Epithelial cell of esophagus (primary cell): ENCODE measurements around the gene CREB5.
A peak's percentile ranks its signal among the peaks of the same experiment; 100 is the strongest.

Experiments used
- DNase-seq: peaks from one replicate; pipeline ENCODE4 v3.0.0; 2010; ENCODE audit warnings: low read depth
- H3K4me3 ChIP-seq: 2 replicates; pipeline ENCODE4 v1.5.1; 2011; ENCODE audit warnings: mild to moderate bottlenecking, low read length, control low read depth
- CTCF ChIP-seq: IDR thresholded peaks from 2 replicates; pipeline ENCODE4 v1.5.1; 2011; ENCODE audit warnings: low read depth, mild to moderate bottlenecking, low read length, control low read depth, inconsistent platforms; ENCODE audit not compliant: insufficient read depth; ENCODE audit errors: missing control alignments

Gene CREB5

GRCh38 chr7:28376634-28377033 is 35.7 kb upstream of the CREB5 start:
- no peak for DNase-seq
- H3K4me3 ChIP-seq: no peak overlapping the region
- no peak for TF ChIP-seq CTCF

- peak; percentile 67 for DNase-seq
- H3K4me3 ChIP-seq: no peak overlapping the region
- TF ChIP-seq CTCF: no peak
Measured at GRCh38 chr7:28378574-28379149, 33.7 kb upstream of the CREB5 start.

GRCh38 chr7:28381466-28381865 is 30.9 kb upstream of the CREB5 start:
- TF ChIP-seq CTCF: no peak
- no peak for DNase-seq
- no peak overlapping the region for H3K4me3 ChIP-seq

- no peak for TF ChIP-seq CTCF
Measured at GRCh38 chr7:28382144-28382543, 30.2 kb upstream of the CREB5 start.

GRCh38 chr7:28383975-28384374 is 28.3 kb upstream of the CREB5 start:
- no peak overlapping the region for H3K4me3 ChIP-seq
- DNase-seq: no peak
- TF ChIP-seq CTCF: no peak

More at GRCh38 chr7:28382144-28382543, 30.2 kb upstream of the CREB5 start:
- DNase-seq: no peak
- H3K4me3 ChIP-seq: no peak overlapping the region

GRCh38 chr7:28389504-28390395 is 22.6 kb upstream of the CREB5 start:
- peak overlapping the region; percentile 23 for H3K4me3 ChIP-seq
- DNase-seq: peak; percentile 84
- peak; percentile 69 for TF ChIP-seq CTCF
